K562 (cell line): ENCODE measurements around the gene RPS6KA4. TPM values are rescaled to one million over a fixed set of nuclear protein-coding genes. Genes with fewer than 3 reads are reported as not detected.

ENCODE experiments used
- ATAC-seq: fragments of 200-7000 bp; cut with Tn5 transposase; 3 replicates; pipeline ENCODE4 v1.9.1; 2020; ENCODE audit warnings: moderate library complexity
- BruUV-seq: library from RNA; stranded (reverse); fragments of 400-500 nt; replicated peaks from 2 replicates; lab custom pipeline; 2021; lab: Mats Ljungman, UMichigan
- CTCF ChIA-PET: fragments of 300-600 bp; formaldehyde crosslinking; extraction: SDS; loops from one replicate; lab custom pipeline; 2021; ENCODE audit warnings: low intra/inter-chr PET ratio; lab: Yijun Ruan, JAX
- POLR2A ChIA-PET: fragments of 300-600, 350-650 bp; sonication (Branson Sonifier 250); formaldehyde crosslinking; extraction: SDS; loops from one replicate; lab custom pipeline; 2021; ENCODE audit warnings: antibody characterized with exemption, inconsistent platforms; lab: Yijun Ruan, JAX
- DNase-seq, 4 experiments: peaks; one replicate each; pipeline versions ENCODE4 v3.0.0 to v3.0.0-alpha.2; 2011 to 2018; ENCODE audit warnings: low spot score in 3 of 4, mixed read lengths in 3 of 4; ENCODE audit errors: extremely low read depth in 1 of 4
- FAIRE-seq: peaks from 2 replicates; lab custom pipeline; 2011; peaks lifted over from hg19 to GRCh38; lab: Jason Lieb, UNC
- H2AFZ ChIP-seq: 2 replicates; pipeline ENCODE4 v1.6.0; 2011; ENCODE audit warnings: low read depth, low read length, control low read depth, inconsistent platforms
- H3K27ac ChIP-seq: fragments of 200-600 bp; 3 replicates; pipeline ENCODE4 v1.8.0; 2011; ENCODE audit warnings: low read depth, mild to moderate bottlenecking, control low read depth, inconsistent platforms, low read length, moderate library complexity, mixed read lengths; ENCODE audit errors: extremely low read depth
- H3K27me3 ChIP-seq, 2 experiments: fragments of 300-600 bp in 1 of 2; 2 replicates in 1 of 2; 3 replicates in 1 of 2; pipeline versions ENCODE4 v1.6.0 to v1.8.0; 2011; ENCODE audit warnings: inconsistent platforms in 2 of 2, low read length in 2 of 2, mild to moderate bottlenecking in 1 of 2, mixed read lengths in 1 of 2, moderate library complexity in 1 of 2; ENCODE audit not compliant: control insufficient read depth in 2 of 2, insufficient read depth in 2 of 2
- H3K36me3 ChIP-seq: fragments of 300-600 bp; 3 replicates; pipeline ENCODE4 v1.8.0; 2011; ENCODE audit warnings: mild to moderate bottlenecking, low read length, inconsistent platforms; ENCODE audit not compliant: control insufficient read depth, insufficient read depth
- H3K4me1 ChIP-seq, 2 experiments: fragments of 200-600 bp in 1 of 2; replicated peaks in 1 of 2; 2 replicates in 1 of 2; 3 replicates in 1 of 2; pipeline versions ENCODE4 v1.5.1 to v1.8.0; 2011; ENCODE audit warnings: inconsistent platforms in 2 of 2, low read length in 2 of 2, mild to moderate bottlenecking in 1 of 2, mixed read lengths in 1 of 2, moderate library complexity in 1 of 2; ENCODE audit not compliant: control insufficient read depth in 2 of 2, insufficient read depth in 2 of 2
- H3K4me2 ChIP-seq: 2 replicates; pipeline ENCODE4 v1.6.1; 2011; ENCODE audit warnings: low read length, control low read depth, inconsistent platforms, mixed read lengths; ENCODE audit not compliant: insufficient read depth
- H3K4me3 ChIP-seq: fragments of 200-600 bp; sonication (generic), shearing (Covaris generic); 2 replicates; pipeline ENCODE4 v1.5.1; 2016; ENCODE audit warnings: control low read depth, inconsistent platforms
- H3K79me2 ChIP-seq: fragments of 200-600 bp; 3 replicates; pipeline ENCODE4 v1.8.0; 2011; ENCODE audit warnings: low read length, inconsistent platforms; ENCODE audit not compliant: control insufficient read depth, insufficient read depth
- H3K9ac ChIP-seq, 2 experiments: 2 replicates each; pipeline versions ENCODE4 v1.6.0 to v1.6.1; 2011; ENCODE audit warnings: low read depth in 2 of 2, low read length in 2 of 2, control low read depth in 1 of 2, inconsistent platforms in 1 of 2, mild to moderate bottlenecking in 1 of 2, mixed read lengths in 1 of 2; ENCODE audit not compliant: insufficient read depth in 1 of 2
- H3K9me1 ChIP-seq: one replicate; pipeline ENCODE4 v1.6.0; 2011; ENCODE audit warnings: inconsistent platforms, mild to moderate bottlenecking, low read length, moderate library complexity; ENCODE audit not compliant: control insufficient read depth, insufficient read depth
- H3K9me3 ChIP-seq: replicated peaks from 2 replicates; pipeline ENCODE4 v1.5.1; 2011; ENCODE audit warnings: low read depth, low read length, inconsistent platforms; ENCODE audit not compliant: control insufficient read depth, insufficient read depth
- H4K20me1 ChIP-seq: replicated peaks from 2 replicates; pipeline ENCODE4 v1.6.1; 2011; ENCODE audit warnings: low read length, inconsistent platforms, mixed read lengths; ENCODE audit not compliant: control insufficient read depth, insufficient read depth
- CCAR2 ChIP-seq: fragments of 200-400 bp; formaldehyde crosslinking; IDR thresholded peaks from 2 replicates; pipeline ENCODE4 v1.6.1; 2017; ENCODE audit warnings: mild to moderate bottlenecking, low read depth, low read length
- ESRRA ChIP-seq: fragments of 450-650 bp; IDR thresholded peaks from 2 replicates; pipeline ENCODE4 v1.6.1; 2014; ENCODE audit warnings: low read depth, mild to moderate bottlenecking, moderate library complexity, borderline replicate concordance
- KDM2B ChIP-seq: fragments of 250-450 bp; sonication (Bioruptor Pico); IDR thresholded peaks from 2 replicates; pipeline ENCODE4 v1.8.0; 2021; ENCODE audit warnings: mild to moderate bottlenecking, moderate library complexity
- NR2C1 ChIP-seq, 2 experiments: fragments of 450-650 bp; IDR thresholded peaks; 2 replicates each; pipeline ENCODE4 v1.6.1; 2017; ENCODE audit warnings: mild to moderate bottlenecking in 2 of 2, antibody characterized with exemption in 1 of 2, inconsistent platforms in 1 of 2, missing compliant biosample characterization in 1 of 2, missing genetic modification characterization in 1 of 2
- NR2C2 ChIP-seq, 2 experiments: fragments of 200-800 bp in 1 of 2; sonication (Bioruptor generic) in 1 of 2; sonication (generic) in 1 of 2; formaldehyde crosslinking in 1 of 2; IDR thresholded peaks; 2 replicates each; pipeline versions ENCODE4 v1.6.1 to v1.8.0; 2016 to 2022; ENCODE audit warnings: mild to moderate bottlenecking in 1 of 2, missing compliant biosample characterization in 1 of 2, missing genetic modification characterization in 1 of 2, missing genetic modification reagents in 1 of 2
- WGBS: fragments of 100-300 bp; shearing (Covaris generic); methylation state at CpG from one replicate; pipeline ENCODE4 v1.1.6; 2016; ENCODE audit warnings: low coverage, mixed read lengths; ENCODE audit not compliant: insufficient coverage; ENCODE audit errors: missing lambda C conversion rate; 5-methylcytosine and 5-hydroxymethylcytosine counted together
- in situ Hi-C: fragments of 300-500 bp; cut with MboI; formaldehyde crosslinking; loops from 4 replicates; pipeline ENCODE4 v1.15.0; 2018; ENCODE audit warnings: inconsistent platforms, mixed read lengths
- intact Hi-C: fragments of 100-400 bp; cut with micrococcal nuclease; formaldehyde crosslinking; loops from 2 replicates; pipeline ENCODE4 v1.14.2; 2022
- polyA plus RNA-seq, 8 experiments: library from polyadenylated mRNA; depleted of rRNA in 4 of 8; stranded (reverse) in 5 of 8; unstranded in 3 of 8; fragments of >200 nt; fragmentation: Nextera tagmentation in 2 of 8; fragmentation: Illumina TruSeq in 1 of 8; extraction: Ambion mirVana in 2 of 8; extraction: Trizol in 1 of 8; gene quantifications; 2 replicates each; pipeline versions ENCODE4 v1.2.1 to v1.2.3, GENCODE V29; 2011 to 2014; ENCODE audit warnings: inconsistent platforms in 1 of 8, missing spikeins in 1 of 8
- total RNA-seq, 7 experiments: library from RNA; depleted of rRNA in 6 of 7; stranded (reverse); fragments of >200 nt in 6 of 7; fragmentation: Illumina TruSeq in 2 of 7; extraction: Trizol in 2 of 7; gene quantifications; 2 replicates each; pipeline versions ENCODE4 v1.2.1 to v1.2.3, GENCODE V29; 2011 to 2021; ENCODE audit warnings: low replicate concordance in 1 of 7

RPS6KA4 gene
- total and polyA plus RNA-seq, 9 of the 15 experiments (the other 6 are each of a cell fraction or from before 2014, with no cell fraction given): 0.15 to 23.8 (median 9.8) TPM

- H3K4me1 ChIP-seq: peaks cover 32 to 84% of the 10 kb centered on the region in 2 experiments
- H3K9me3 ChIP-seq: no peaks in the 10 kb centered on the region
- DNase-seq (no peak), FAIRE-seq (no peak), ATAC-seq (no peak)
- WGBS: 69% methylated on average over 15 of the region's 20 CpGs
- no peaks in the 10 kb centered on the region for H4K20me1 ChIP-seq
- H3K4me3 ChIP-seq: no peak overlapping the region
- peaks cover 3% of the 10 kb centered on the region for H3K9me1 ChIP-seq
- POLR2A ChIA-PET: interaction anchor here (0.6 to 3.0 kb wide), 5 partner anchors 12 to 111 kb away, joined by 3 to 20 read pairs (median 3); no protein-coding TSS in a partner anchor
- CTCF ChIA-PET: interaction anchor here (0.8 to 2.5 kb wide), 2 partner anchors 36 to 82 kb away, joined by 4 to 19 read pairs; partner anchors contain the start of genes PRDX5 and TRMT112
- no peak overlapping the region for H3K27ac ChIP-seq
- peak overlapping the region in 1 of 2 experiments; percentile 53; a peak in 2 of 4 replicates for H3K9ac ChIP-seq
- no peak overlapping the region for H2AFZ ChIP-seq
- BruUV-seq: no TSS peak
- H3K79me2 ChIP-seq: peaks cover 15% of the 10 kb centered on the region; the same call in 2 of the 3 replicates
- in situ Hi-C loops (no loop called here), intact Hi-C loops (no loop called here)
- no peak overlapping the region for H3K4me2 ChIP-seq
- H3K27me3 ChIP-seq: no peaks in the 10 kb centered on the region
- H3K36me3 ChIP-seq: no peaks in the 10 kb centered on the region
- no peak for TF ChIP-seq KDM2B (CRISPR knock-in tag)
- TF ChIP-seq NR2C2 (CRISPR knock-in tag; IDR thresholded peaks at IDR 0.05): no peak
- peak; percentile 27; the same call in 1 of the 2 replicates for TF ChIP-seq NR2C2 (tag; IDR thresholded peaks at IDR 0.05)
- peak; percentile 66; the same call in 1 of the 2 replicates for TF ChIP-seq NR2C1 (IDR thresholded peaks at IDR 0.05)
- TF ChIP-seq NR2C1 (tag; IDR thresholded peaks at IDR 0.05): peak; percentile 62; the same call in 1 of the 2 replicates
- TF ChIP-seq ESRRA: peak; percentile 73
- TF ChIP-seq CCAR2: no peak
Observed at GRCh38 chr11:64353715-64354506, 5.1 kb upstream of the RPS6KA4 start.
